MM.1S (cell line): ENCODE data around the gene CNEP1R1.

Source experiments
- DNase-seq: peaks from one replicate; pipeline ENCODE4 v3.0.0-alpha.2; 2015
- H2AFZ ChIP-seq: fragments of 300-600 bp; sonication (generic); 2 replicates; pipeline ENCODE4 v1.6.0; 2016; ENCODE audit warnings: antibody characterized with exemption, low read length
- H3F3A ChIP-seq: fragments of 300-600 bp; sonication (generic); 2 replicates; pipeline ENCODE4 v1.6.1; 2016; ENCODE audit warnings: mild to moderate bottlenecking, antibody characterized with exemption, low read length, moderate library complexity, mixed read lengths; ENCODE audit not compliant: insufficient read depth
- H3K27ac ChIP-seq: fragments of 300-600 bp; sonication (generic); 2 replicates; pipeline ENCODE4 v1.5.1; 2016; ENCODE audit warnings: mild to moderate bottlenecking, low read length
- H3K27me3 ChIP-seq: fragments of 300-600 bp; sonication (generic); replicated peaks from 2 replicates; pipeline ENCODE4 v1.6.0; 2016; ENCODE audit warnings: low read length; ENCODE audit not compliant: insufficient read depth
- H3K36me3 ChIP-seq: fragments of 300-600 bp; sonication (generic); replicated peaks from 2 replicates; pipeline ENCODE4 v1.6.1; 2016; ENCODE audit warnings: mild to moderate bottlenecking, low read length, mixed read lengths; ENCODE audit not compliant: insufficient read depth
- H3K4me1 ChIP-seq: fragments of 300-600 bp; sonication (generic); 2 replicates; pipeline ENCODE4 v1.6.1; 2016; ENCODE audit warnings: low read length, mixed read lengths
- H3K4me2 ChIP-seq: fragments of 300-600 bp; sonication (generic); 2 replicates; pipeline ENCODE4 v1.6.0; 2016; ENCODE audit warnings: low read depth, low read length
- H3K4me3 ChIP-seq: fragments of 300-600 bp; sonication (generic); 2 replicates; pipeline ENCODE4 v1.5.1; 2016; ENCODE audit warnings: low read length, mixed read lengths
- H3K79me2 ChIP-seq: fragments of 300-600 bp; sonication (generic); 2 replicates; pipeline ENCODE4 v1.6.1; 2016; ENCODE audit warnings: mixed run types, low read length, mixed read lengths
- H3K9ac ChIP-seq: fragments of 300-600 bp; sonication (generic); 2 replicates; pipeline ENCODE4 v1.6.1; 2016; ENCODE audit warnings: low read length, mixed read lengths
- H3K9me2 ChIP-seq: fragments of 300-600 bp; sonication (generic); replicated peaks from 2 replicates; pipeline ENCODE4 v1.6.1; 2016; ENCODE audit warnings: mild to moderate bottlenecking, low read length, mixed read lengths; ENCODE audit not compliant: insufficient read depth
- H3K9me3 ChIP-seq: fragments of 300-600 bp; sonication (generic); replicated peaks from 2 replicates; pipeline ENCODE4 v1.6.1; 2016; ENCODE audit warnings: mild to moderate bottlenecking, low read length, mixed read lengths; ENCODE audit not compliant: insufficient read depth
- H4K20me1 ChIP-seq: fragments of 300-600 bp; sonication (generic); 2 replicates; pipeline ENCODE4 v1.6.1; 2016; ENCODE audit warnings: mild to moderate bottlenecking, low read length, moderate library complexity, mixed read lengths; ENCODE audit not compliant: insufficient read depth
- CTCF ChIP-seq: fragments of 300-600 bp; sonication (generic); IDR thresholded peaks from 2 replicates; pipeline ENCODE4 v1.5.1; 2016; ENCODE audit warnings: antibody characterized with exemption, low read length, mixed read lengths
- EZH2 ChIP-seq: fragments of 300-600 bp; sonication (generic); optimal IDR thresholded peaks from 2 replicates; pipeline ENCODE3; 2017; ENCODE audit warnings: low read depth, mild to moderate bottlenecking, antibody characterized with exemption, low read length, mixed read lengths
- EZH2phosphoT487 ChIP-seq: fragments of 300-600 bp; sonication (generic); IDR thresholded peaks from 2 replicates; pipeline ENCODE4 v1.6.1; 2018; ENCODE audit warnings: antibody characterized with exemption, low read length

Gene CNEP1R1

GRCh38 chr16:50058091-50058771, 33.2 kb downstream of the CNEP1R1 start:
- Histone ChIP-seq H3K4me2 (no peak overlapping the region), H3K9me3 (no peaks in the 10 kb centered on the region), H3K79me2 (no peaks in the 10 kb centered on the region), H3F3A (no peaks in the 10 kb centered on the region), H3K27me3 (no peaks in the 10 kb centered on the region), H3K27ac (no peak overlapping the region), H3K9me2 (no peaks in the 10 kb centered on the region), H3K9ac (no peak overlapping the region), H2AFZ (no peak overlapping the region), H4K20me1 (no peaks in the 10 kb centered on the region), H3K36me3 (no peaks in the 10 kb centered on the region), H3K4me3 (no peak overlapping the region), H3K4me1 (no peaks in the 10 kb centered on the region)
- DNase-seq, result no peak
- no peak for TF ChIP-seq EZH2
- no peak for TF ChIP-seq EZH2phosphoT487
- TF ChIP-seq CTCF, result no peak

GRCh38 chr16:50059111-50059510, 34.1 kb downstream of the CNEP1R1 start:
- no peaks in the 10 kb centered on the region for H4K20me1 ChIP-seq
- no peaks in the 10 kb centered on the region for H3K9me3 ChIP-seq
- H3K9me2 ChIP-seq, result no peaks in the 10 kb centered on the region
- no peaks in the 10 kb centered on the region for H3K79me2 ChIP-seq
- H3F3A ChIP-seq, result no peaks in the 10 kb centered on the region
- no peak for DNase-seq
- H3K4me1 ChIP-seq, result no peaks in the 10 kb centered on the region
- no peaks in the 10 kb centered on the region for H3K27me3 ChIP-seq
- H3K9ac ChIP-seq, result no peak overlapping the region
- TF ChIP-seq CTCF (no peak), EZH2 (no peak), EZH2phosphoT487 (no peak)
- no peaks in the 10 kb centered on the region for H3K36me3 ChIP-seq
- no peak overlapping the region for H2AFZ ChIP-seq
- H3K4me2 ChIP-seq, result no peak overlapping the region
- no peak overlapping the region for H3K27ac ChIP-seq
- H3K4me3 ChIP-seq, result no peak overlapping the region

- TF ChIP-seq CTCF (no peak), EZH2phosphoT487 (no peak), EZH2 (no peak)
- H4K20me1 ChIP-seq, result no peaks in the 10 kb centered on the region
Measured at GRCh38 chr16:50059669-50060068, 34.6 kb downstream of the CNEP1R1 start.

More at GRCh38 chr16:50059669-50060068, 34.6 kb downstream of the CNEP1R1 start:
- no peak overlapping the region for H3K4me2 ChIP-seq
- H3K4me1 ChIP-seq, result no peaks in the 10 kb centered on the region
- H3K36me3 ChIP-seq, result no peaks in the 10 kb centered on the region
- no peak overlapping the region for H2AFZ ChIP-seq
- H3F3A ChIP-seq, result no peaks in the 10 kb centered on the region
- H3K27me3 ChIP-seq, result no peaks in the 10 kb centered on the region
- no peaks in the 10 kb centered on the region for H3K9me3 ChIP-seq
- H3K4me3 ChIP-seq, result no peak overlapping the region
- no peak for DNase-seq
- no peak overlapping the region for H3K9ac ChIP-seq
- H3K27ac ChIP-seq, result no peak overlapping the region
- H3K79me2 ChIP-seq, result no peaks in the 10 kb centered on the region
- no peaks in the 10 kb centered on the region for H3K9me2 ChIP-seq
